ENCODE data around the gene SCML1.

SCML1 gene

DNA sequence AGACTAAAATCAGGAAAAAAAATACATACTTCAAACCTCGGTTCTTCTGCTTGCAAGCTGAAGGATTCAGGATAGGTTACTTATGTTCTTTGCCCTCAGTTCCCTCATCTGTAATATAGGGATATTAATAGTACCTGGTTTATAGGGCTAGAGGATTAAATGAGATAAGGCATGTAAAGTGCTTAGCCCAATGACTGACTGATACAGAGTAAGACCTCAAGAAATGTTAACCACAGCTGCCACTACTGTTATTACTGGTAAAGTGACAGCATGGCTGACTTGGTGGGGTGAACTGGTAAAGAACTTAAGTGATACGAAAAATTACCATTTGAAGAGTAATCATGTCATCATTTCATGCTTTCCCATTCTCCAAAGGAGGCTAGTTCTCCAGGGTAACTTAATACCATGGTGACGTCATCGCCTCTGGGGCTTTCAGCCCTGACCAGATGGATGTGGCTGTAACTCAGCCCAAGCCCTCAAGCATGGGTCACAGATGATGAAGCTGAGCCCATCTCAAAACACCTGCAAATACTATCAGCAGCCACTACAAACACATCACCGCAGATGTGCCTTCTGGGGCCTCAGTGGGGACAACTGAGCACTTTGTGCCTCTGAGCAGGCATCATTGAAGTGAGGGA is 44.5 kb upstream of the SCML1 start:
- Histone ChIP-seq H3K79me2 (ENCODE audit: insufficient read depth, low read length) (no peaks in the 10 kb centered on the region), H3K9me3 (ENCODE audit: insufficient read depth, low read length, severe bottlenecking) (no peaks in the 10 kb centered on the region), H3K4me1 (ENCODE audit: insufficient read depth, low read length) (no peaks in the 10 kb centered on the region), H3K4me3 (ENCODE audit: low read depth in 1 of 2, low read length in 2 of 2) (no peak overlapping the region), H4K20me1 (ENCODE audit: insufficient read depth, low read length) (no peaks in the 10 kb centered on the region), H3K4me2 (ENCODE audit: insufficient read depth, low read length) (no peak overlapping the region), H3K36me3 (ENCODE audit: insufficient read depth, low read length) (no peaks in the 10 kb centered on the region), H3K9ac (ENCODE audit: low read depth, low read length) (no peak overlapping the region), H3K27me3 (ENCODE audit: insufficient read depth, low read length, poor library complexity) (no peaks in the 10 kb centered on the region), H3K27ac (ENCODE audit: low read length) (no peak overlapping the region), H2AFZ (ENCODE audit: low read depth, low read length) (no peak overlapping the region)
- DNase-seq (no peak), ATAC-seq (ENCODE audit: insufficient read depth, low read depth) (no peak)
- TF ChIP-seq, protein P1, sequence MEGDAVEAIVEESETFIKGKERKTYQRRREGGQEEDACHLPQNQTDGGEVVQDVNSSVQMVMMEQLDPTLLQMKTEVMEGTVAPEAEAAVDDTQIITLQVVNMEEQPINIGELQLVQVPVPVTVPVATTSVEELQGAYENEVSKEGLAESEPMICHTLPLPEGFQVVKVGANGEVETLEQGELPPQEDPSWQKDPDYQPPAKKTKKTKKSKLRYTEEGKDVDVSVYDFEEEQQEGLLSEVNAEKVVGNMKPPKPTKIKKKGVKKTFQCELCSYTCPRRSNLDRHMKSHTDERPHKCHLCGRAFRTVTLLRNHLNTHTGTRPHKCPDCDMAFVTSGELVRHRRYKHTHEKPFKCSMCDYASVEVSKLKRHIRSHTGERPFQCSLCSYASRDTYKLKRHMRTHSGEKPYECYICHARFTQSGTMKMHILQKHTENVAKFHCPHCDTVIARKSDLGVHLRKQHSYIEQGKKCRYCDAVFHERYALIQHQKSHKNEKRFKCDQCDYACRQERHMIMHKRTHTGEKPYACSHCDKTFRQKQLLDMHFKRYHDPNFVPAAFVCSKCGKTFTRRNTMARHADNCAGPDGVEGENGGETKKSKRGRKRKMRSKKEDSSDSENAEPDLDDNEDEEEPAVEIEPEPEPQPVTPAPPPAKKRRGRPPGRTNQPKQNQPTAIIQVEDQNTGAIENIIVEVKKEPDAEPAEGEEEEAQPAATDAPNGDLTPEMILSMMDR (IDR thresholded peaks at IDR 0.05; ENCODE audit: borderline replicate concordance, extremely low read depth, low read length, poor library complexity, severe bottlenecking): no peak
- no peak for TF ChIP-seq EZH2 (IDR thresholded peaks at IDR 0.05; ENCODE audit: borderline replicate concordance, low read depth, low read length, severe bottlenecking)

GRCh38 chrX:17697191-17697590 is 40.1 kb upstream of the SCML1 start:
- TF ChIP-seq, protein P1 (IDR thresholded peaks at IDR 0.05; ENCODE audit: borderline replicate concordance, extremely low read depth, low read length, poor library complexity, severe bottlenecking): no peak
- TF ChIP-seq EZH2 (IDR thresholded peaks at IDR 0.05; ENCODE audit: borderline replicate concordance, low read depth, low read length, severe bottlenecking): no peak
- H4K20me1 ChIP-seq (ENCODE audit: insufficient read depth, low read length): no peaks in the 10 kb centered on the region
- H3K4me1 ChIP-seq (ENCODE audit: insufficient read depth, low read length): no peaks in the 10 kb centered on the region
- no peak overlapping the region for H3K4me2 ChIP-seq (ENCODE audit: insufficient read depth, low read length)
- no peak for DNase-seq
- no peak overlapping the region for H2AFZ ChIP-seq (ENCODE audit: low read depth, low read length)
- no peaks in the 10 kb centered on the region for H3K36me3 ChIP-seq (ENCODE audit: insufficient read depth, low read length)
- no peaks in the 10 kb centered on the region for H3K9me3 ChIP-seq (ENCODE audit: insufficient read depth, low read length, severe bottlenecking)
- no peak overlapping the region for H3K4me3 ChIP-seq (ENCODE audit: low read depth in 1 of 2, low read length in 2 of 2)
- H3K27me3 ChIP-seq (ENCODE audit: insufficient read depth, low read length, poor library complexity): no peaks in the 10 kb centered on the region
- no peak overlapping the region for H3K9ac ChIP-seq (ENCODE audit: low read depth, low read length)
- H3K27ac ChIP-seq (ENCODE audit: low read length): no peak overlapping the region
- no peak for ATAC-seq (ENCODE audit: insufficient read depth, low read depth)
- H3K79me2 ChIP-seq (ENCODE audit: insufficient read depth, low read length): no peaks in the 10 kb centered on the region

- Histone ChIP-seq H3K9ac (ENCODE audit: low read depth, low read length) (no peak overlapping the region), H3K9me3 (ENCODE audit: insufficient read depth, low read length, severe bottlenecking) (no peaks in the 10 kb centered on the region), H3K36me3 (ENCODE audit: insufficient read depth, low read length) (no peaks in the 10 kb centered on the region), H3K4me3 (ENCODE audit: low read depth in 1 of 2, low read length in 2 of 2) (no peak overlapping the region), H4K20me1 (ENCODE audit: insufficient read depth, low read length) (no peaks in the 10 kb centered on the region), H3K4me1 (ENCODE audit: insufficient read depth, low read length) (no peaks in the 10 kb centered on the region), H3K4me2 (ENCODE audit: insufficient read depth, low read length) (no peak overlapping the region), H3K79me2 (ENCODE audit: insufficient read depth, low read length) (no peaks in the 10 kb centered on the region), H3K27ac (ENCODE audit: low read length) (no peak overlapping the region), H3K27me3 (ENCODE audit: insufficient read depth, low read length, poor library complexity) (no peaks in the 10 kb centered on the region), H2AFZ (ENCODE audit: low read depth, low read length) (no peak overlapping the region)
- no peak for DNase-seq
- no peak for ATAC-seq (ENCODE audit: insufficient read depth, low read depth)
- TF ChIP-seq EZH2 (IDR thresholded peaks at IDR 0.05; ENCODE audit: borderline replicate concordance, low read depth, low read length, severe bottlenecking): no peak
- TF ChIP-seq, protein P1 (IDR thresholded peaks at IDR 0.05; ENCODE audit: borderline replicate concordance, extremely low read depth, low read length, poor library complexity, severe bottlenecking): no peak
Observed at GRCh38 chrX:17700976-17701375, 36.3 kb upstream of the SCML1 start.
